Left kidney (tissue), 2 donors: Measurements from ENCODE around the gene USHBP1. TPM values are rescaled to one million over a fixed set of nuclear protein-coding genes. Genes with fewer than 3 reads are reported as not detected.
A peak's percentile ranks its signal among the peaks of the same experiment; 100 is the strongest.

Experiments used
- DNase-seq: peaks from one replicate; pipeline ENCODE4 v3.0.0-alpha.2; 2013
- polyA plus RNA-seq: library from polyadenylated mRNA; unstranded; fragments of 120-200 nt; gene quantifications from one replicate; pipeline ENCODE4 v1.2.1, GENCODE V29; 2013; ENCODE audit not compliant: insufficient read length

USHBP1 gene
- polyA plus RNA-seq, 1 donor = 5.4 TPM

DNA sequence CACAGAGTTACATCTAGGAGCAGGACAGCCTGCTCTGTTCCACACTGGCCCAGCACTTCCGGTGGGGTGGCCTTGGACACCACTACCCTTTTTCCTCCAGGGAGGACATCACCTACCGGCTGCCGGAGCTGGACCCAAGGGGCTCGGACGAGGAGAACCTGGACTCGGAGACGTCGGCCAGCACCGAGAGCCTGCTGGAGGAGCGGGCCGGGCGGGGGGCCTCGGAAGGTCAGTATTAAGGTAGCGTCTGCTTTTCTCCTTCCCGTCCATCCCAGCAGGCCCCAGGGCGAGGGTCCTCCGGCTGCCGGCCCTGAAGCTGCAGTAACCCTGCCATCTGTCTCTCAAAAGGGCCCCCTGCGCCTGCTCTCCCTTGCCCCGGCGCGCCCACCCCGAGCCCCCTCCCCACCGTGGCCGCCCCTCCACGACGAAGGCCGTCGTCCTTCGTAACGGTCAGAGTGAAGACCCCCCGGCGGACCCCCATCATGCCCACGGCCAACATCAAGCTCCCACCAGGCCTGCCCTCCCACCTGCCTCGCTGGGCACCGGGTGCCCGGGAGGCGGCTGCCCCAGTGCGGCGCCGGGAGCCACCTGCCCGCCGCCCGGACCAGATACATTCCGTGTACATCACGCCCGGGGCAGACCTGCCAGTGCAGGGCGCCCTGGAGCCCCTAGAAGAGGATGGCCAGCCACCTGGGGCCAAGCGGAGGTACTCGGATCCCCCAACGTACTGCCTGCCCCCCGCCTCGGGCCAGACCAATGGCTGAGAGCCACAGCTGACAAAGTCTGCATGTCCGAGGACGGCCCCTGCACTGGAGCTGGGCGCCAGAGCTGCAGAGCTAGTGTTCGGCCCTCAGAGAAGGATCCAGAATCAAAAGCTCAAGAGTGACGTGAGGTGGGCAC is 52.7 kb downstream of the USHBP1 start:
- no peak for DNase-seq

- no peak for DNase-seq
Observed at GRCh38 chr19:17210296-17210695, 54.2 kb downstream of the USHBP1 start.

GRCh38 chr19:17209126-17210036 is 55.2 kb downstream of the USHBP1 start:
- no peak for DNase-seq

DNA sequence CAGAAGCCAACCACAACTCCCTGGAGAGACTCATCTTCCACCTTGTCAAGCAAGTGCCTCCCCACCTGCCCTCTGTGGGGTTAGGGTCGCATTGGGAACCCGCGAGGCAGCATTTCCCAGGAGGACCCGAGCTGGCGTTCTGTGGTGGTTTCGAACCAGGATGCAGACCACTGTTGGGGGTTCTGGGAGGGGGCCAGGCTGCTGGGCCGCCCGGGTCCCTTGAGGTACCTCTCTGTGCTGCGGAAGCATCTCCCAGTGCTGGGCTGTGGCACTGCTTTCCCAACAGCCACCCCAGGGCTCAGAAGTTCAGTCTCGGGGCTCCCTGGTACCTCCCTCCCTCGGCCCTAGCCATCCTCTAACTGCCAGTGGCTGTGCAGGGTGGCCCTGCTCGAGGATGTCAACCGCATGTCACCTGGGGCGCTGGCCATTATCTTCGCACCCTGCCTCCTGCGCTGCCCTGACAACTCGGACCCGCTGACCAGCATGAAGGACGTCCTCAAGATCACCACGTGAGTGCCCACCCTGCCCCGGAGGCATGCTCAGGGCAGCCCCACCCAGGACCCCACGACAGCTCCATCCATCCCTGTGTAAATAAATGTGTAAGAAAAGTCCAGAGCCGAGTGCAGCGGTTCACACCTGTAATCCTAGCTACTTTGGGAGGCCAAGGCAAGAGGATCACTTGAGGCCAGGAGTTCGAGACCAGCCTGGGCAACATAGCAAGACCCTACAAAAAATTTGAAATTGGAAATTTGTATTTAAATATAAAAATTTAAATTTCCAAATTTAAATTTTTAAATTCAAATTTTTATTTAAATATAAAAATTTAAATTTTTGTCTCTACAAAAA is 57.6 kb downstream of the USHBP1 start:
- DNase-seq = no peak

GRCh38 chr19:17205237-17206140 is 59.1 kb downstream of the USHBP1 start:
- peak; percentile 28 for DNase-seq

GRCh38 chr19:17202713-17203112 is 61.8 kb downstream of the USHBP1 start:
- DNase-seq = no peak

GRCh38 chr19:17202249-17202648 is 62.3 kb downstream of the USHBP1 start:
- DNase-seq = no peak

- no peak for DNase-seq
Observed at GRCh38 chr19:17200408-17201079, 64.0 kb downstream of the USHBP1 start.

Other genes with a start within 250 kb of the USHBP1 start
- gene CPAMD8, start 237.9 kb downstream of the USHBP1 start, polyA plus RNA-seq = 43.5 TPM
- 18.3 TPM for gene HAUS8, start 189.3 kb downstream of the USHBP1 start, polyA plus RNA-seq
- 64.1 TPM for gene MYO9B, start 189.0 kb downstream of the USHBP1 start, polyA plus RNA-seq
- gene USE1, start 49.4 kb downstream of the USHBP1 start, polyA plus RNA-seq = 25.1 TPM
- 18.4 TPM for gene OCEL1, start 38.5 kb downstream of the USHBP1 start, polyA plus RNA-seq
- gene NR2F6, start 18.8 kb downstream of the USHBP1 start, polyA plus RNA-seq = 33.4 TPM
- 98.8 TPM for gene BABAM1, start 2.7 kb upstream of the USHBP1 start, polyA plus RNA-seq
- 1.5 TPM for gene ANKLE1, start 17.2 kb upstream of the USHBP1 start, polyA plus RNA-seq
- gene ABHD8, start 38.7 kb upstream of the USHBP1 start, polyA plus RNA-seq = 7.2 TPM
- gene MRPL34, start 41.1 kb upstream of the USHBP1 start, polyA plus RNA-seq = 43.5 TPM
- 29.3 TPM for gene DDA1, start 44.8 kb upstream of the USHBP1 start, polyA plus RNA-seq
- 13.3 TPM for gene ANO8, start 70.1 kb upstream of the USHBP1 start, polyA plus RNA-seq
- 25.1 TPM for gene GTPBP3, start 72.8 kb upstream of the USHBP1 start, polyA plus RNA-seq
- gene PLVAP, start 112.6 kb upstream of the USHBP1 start, polyA plus RNA-seq = 123 TPM
- gene CCDC194, start 129.5 kb upstream of the USHBP1 start, polyA plus RNA-seq = 4.5 TPM
- gene BST2, start 140.9 kb upstream of the USHBP1 start, polyA plus RNA-seq = 104 TPM
- gene MVB12A, start 155.3 kb upstream of the USHBP1 start, polyA plus RNA-seq = 50.5 TPM
- gene TMEM221, start 183.9 kb upstream of the USHBP1 start, polyA plus RNA-seq = 2.9 TPM
- gene NXNL1, start 196.2 kb upstream of the USHBP1 start, polyA plus RNA-seq = 0.35 TPM
- gene SLC27A1, start 205.8 kb upstream of the USHBP1 start, polyA plus RNA-seq = 13.9 TPM
- gene PGLS, start 246.9 kb upstream of the USHBP1 start, polyA plus RNA-seq = 54.6 TPM